ENCODE data around the gene LHFPL5.

The LHFPL5 gene

GRCh38 chr6:35857853-35858252 lies 52.7 kb downstream of the LHFPL5 start:
- no peak for DNase-seq

GRCh38 chr6:35859367-35859766 lies 54.2 kb downstream of the LHFPL5 start:
- no peak for DNase-seq

Measured in NCI-H1694 (cell line).